NCI-H2029 treated with DMSO at 0.1 percent for 48 hours (cell line): ENCODE results near the gene OTUD5.
"Not testable (repeated sequence)": the region's sequence is repeated elsewhere in the genome, so short reads cannot be mapped to it uniquely, and the experiment has no call there.

Source experiments
- DNase-seq: peaks from one replicate; lab custom pipeline; 2025; lab: John Stamatoyannopoulos, UW

Gene OTUD5, protein sequence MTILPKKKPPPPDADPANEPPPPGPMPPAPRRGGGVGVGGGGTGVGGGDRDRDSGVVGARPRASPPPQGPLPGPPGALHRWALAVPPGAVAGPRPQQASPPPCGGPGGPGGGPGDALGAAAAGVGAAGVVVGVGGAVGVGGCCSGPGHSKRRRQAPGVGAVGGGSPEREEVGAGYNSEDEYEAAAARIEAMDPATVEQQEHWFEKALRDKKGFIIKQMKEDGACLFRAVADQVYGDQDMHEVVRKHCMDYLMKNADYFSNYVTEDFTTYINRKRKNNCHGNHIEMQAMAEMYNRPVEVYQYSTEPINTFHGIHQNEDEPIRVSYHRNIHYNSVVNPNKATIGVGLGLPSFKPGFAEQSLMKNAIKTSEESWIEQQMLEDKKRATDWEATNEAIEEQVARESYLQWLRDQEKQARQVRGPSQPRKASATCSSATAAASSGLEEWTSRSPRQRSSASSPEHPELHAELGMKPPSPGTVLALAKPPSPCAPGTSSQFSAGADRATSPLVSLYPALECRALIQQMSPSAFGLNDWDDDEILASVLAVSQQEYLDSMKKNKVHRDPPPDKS

DNA sequence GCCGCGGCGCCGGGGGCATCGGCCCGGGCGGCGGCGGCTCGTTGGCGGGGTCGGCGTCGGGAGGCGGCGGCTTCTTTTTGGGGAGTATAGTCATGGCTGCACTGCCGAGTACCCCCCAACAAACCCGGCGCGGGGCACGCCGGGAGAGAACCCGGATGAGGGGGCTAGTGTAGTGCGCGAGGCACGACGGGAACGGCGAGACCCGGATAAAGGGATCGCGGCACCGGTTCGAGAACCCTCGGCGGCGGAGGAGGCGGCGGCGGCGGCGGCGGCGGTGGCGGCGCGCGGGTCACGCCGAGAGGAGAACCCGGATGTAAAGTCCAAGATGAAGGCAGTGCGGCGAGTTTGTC lies at the start of gene OTUD5:
Gene OTUD5, minus strand, starts transcription at position 131 of the 350 bp plus-strand sequence. Its CDS starts 37 bp downstream, at position 94.
- no peak for DNase-seq

DNA sequence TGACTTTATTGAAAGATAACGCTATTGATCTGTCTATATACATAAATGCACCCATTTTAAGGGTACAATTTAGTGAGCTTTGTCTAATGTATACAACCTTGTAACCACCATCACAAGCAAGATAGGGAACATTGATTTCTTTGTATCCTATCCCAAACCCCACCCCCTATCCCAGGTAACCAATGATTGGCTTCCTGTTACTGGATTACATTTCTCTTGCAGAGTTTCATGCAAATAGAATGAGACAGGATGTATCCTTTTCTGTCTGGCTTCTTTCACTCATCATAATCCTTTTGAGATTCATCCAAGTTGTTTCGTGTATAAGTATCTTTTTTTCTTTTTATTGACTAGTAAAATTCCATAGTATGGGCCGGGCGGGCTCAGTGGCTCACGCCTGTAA lies 46.3 kb upstream of the OTUD5 start:
- DNase-seq: no peak

DNA sequence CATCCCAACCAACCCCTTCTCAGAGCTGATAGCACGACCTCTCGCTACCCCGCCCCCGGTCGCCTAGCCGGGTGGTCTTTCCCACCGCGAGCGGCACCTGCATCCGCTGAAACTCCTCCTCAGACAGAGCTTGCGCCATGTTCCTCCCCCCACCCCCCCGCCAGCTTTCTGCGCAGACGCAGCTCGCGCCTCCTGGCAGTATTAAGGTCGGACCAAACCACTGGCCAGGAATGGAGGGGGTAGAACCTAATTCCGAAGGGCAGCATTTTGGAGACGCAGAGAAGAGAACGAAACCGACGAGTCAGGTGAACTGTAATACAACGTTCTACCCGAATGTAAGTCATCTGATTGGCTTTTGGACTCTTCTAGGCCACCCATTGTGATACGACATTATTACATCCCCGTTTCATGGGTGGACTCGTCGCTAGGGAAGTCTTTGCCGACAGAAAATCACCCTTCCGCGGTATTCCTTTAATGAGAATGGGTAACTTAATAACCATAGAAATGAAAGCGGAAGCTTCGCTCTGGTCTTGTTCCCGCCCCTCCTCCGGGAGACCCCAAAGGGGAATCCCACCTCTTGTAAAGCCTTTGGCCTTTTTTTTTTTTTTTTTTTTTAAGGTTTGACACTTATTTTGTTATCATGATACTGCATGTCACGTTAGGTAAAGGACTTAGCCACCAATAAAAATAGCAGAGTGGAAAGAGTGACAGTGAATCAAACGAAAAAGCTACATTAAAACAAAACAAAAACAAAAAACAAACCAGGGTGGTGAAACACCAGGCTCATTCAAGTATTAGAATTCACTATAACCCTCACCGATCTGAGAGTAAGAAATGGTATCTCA lies 44.9 kb upstream of the OTUD5 start, which contains the start of gene GRIPAP1:
Gene GRIPAP1, minus strand, starts transcription at position 174 of the 845 bp plus-strand sequence. Its CDS starts 35 bp downstream, at position 139.
- DNase-seq: peak; percentile 60

DNA sequence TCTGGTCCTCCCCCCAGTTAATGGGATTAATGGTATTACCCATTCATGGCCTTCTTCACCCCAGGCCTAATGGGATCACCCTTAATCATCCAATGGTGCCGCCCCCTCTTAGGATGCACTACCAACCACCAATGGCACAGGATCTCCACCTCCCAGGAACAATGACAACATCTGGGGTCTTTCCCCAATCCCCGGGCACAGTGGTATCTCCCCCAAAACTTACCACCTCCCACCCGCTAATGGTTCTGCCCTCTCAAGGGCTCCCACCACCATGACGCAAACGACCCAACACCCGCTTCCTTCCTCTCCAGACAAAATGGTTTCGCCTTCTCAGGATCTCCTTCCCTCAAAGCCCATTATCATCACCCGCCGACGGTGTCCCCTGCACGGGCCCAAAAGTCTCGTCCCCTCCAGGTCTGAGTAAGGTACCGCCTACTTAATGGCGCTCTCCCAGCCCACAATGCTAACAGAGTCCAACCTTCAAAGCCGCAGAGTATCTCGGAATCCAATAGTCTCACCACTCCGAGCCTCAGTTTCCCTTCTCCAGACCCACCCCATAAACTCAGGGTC lies 44.2 kb upstream of the OTUD5 start:
- DNase-seq: no peak

DNA sequence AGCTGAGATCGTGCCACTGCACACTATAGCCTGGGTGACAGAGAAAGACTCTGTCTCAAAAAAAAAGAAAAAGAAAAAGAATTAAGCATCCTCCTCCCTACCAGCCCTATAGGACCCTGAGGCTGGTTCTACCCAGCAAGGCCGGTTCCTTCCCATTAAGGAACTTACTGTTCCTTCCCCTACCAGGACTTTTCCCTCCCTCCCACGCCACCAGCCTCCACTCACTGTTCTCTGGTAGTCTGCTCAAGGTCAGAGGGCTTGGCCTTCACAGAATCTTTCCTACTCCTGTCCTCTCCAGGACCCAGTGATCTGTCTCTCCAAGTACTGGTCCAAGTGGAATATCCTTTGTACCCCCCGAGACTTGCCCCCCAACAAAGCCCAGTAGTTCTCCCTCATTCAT lies 43.2 kb upstream of the OTUD5 start:
- DNase-seq: no peak

DNA sequence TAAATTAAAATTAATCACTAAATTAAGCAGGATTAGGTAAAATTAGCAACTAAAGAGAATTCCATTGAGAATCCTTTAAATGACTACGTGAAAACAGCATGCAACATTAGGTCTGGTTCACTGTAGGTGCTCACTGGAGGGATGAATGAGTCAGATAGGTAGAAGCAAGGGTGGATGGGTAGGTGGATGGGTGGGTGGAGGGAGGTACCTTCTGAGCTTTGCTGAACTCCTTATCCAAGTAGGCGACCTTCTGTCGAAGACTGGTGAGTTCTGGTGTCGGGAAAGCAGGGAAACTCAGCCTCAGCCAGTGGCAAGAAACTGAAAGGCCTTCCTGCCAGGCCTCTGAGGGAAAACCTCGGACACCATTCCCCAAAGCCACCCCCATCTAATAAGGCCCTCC lies 41.6 kb upstream of the OTUD5 start:
- DNase-seq: no peak

DNA sequence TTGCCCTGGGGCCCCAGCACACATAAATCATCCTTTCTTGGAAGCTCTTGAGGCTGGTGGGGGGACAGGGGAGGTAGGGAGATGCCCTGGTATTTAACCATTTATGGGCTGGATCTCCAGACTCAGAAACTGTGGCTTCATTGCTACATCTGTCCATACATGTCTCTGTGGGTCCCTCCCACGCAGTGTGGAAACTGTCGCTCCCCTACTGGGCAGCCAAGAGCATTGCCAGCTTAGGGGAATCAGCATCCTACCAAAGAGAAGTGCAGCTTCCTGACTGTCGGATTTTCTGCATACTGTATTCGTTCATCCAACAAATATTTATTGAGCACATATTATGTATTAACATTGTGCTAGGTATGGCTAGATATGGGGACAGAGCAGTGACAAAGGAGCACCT lies 41.0 kb upstream of the OTUD5 start:
- no peak for DNase-seq

DNA sequence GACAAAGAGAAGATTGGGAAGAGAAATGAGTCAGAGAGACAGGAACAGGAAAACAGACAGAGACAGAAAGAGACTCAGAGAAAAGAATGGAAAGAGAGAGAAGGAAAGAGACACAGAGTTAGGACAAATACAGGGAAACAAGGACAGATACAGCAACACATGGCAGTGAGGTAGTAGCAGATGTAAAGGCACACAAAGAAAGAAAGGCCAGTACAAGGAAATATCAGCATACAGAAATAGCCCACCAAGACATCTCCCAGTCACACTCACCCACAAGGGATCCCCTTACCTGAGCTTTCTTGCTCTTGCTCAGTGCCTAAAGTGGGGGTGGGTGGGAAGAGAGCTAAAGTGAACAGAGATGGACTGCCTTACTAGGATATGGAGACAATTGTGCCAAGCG lies 40.5 kb upstream of the OTUD5 start:
- no peak for DNase-seq

DNA sequence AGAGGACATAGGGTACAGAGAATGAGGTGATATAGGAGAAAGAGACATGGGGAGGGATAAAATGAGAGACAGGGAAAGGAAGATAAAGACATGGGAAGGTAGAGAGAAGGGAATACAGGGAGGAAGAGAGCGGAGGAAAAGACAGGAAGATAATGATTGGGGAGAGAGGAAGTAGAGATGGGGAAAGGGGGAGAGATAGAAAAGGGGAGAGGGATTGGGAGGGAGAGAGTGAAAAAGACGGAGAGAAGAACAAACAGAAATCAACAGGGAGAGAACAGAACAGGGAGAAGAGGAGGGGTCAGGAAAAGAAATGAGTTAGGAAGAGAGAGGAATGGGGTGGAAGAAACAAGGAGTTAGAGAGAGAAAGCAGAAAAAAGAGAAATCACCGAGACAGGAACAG lies 40.0 kb upstream of the OTUD5 start:
- DNase-seq: no peak

DNA sequence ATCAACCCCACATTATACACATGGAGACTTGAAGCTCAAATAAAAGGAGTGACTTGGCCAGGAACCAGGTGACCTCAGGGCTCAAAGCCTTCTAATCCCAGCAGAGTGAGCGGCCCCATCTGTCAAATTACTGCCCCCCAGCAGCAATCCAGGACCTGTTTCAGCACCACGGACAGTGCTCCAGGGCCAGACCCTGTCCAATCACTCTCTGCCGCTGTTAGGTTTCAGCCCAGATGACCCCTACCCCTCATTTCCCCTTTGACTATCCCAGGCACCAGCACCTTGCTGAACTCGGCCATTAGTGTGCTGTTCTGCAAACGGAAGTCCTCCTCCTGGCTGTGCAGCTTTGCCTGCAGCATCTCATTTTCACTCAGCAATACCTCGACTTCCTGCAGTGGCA lies 39.6 kb upstream of the OTUD5 start:
- no peak for DNase-seq

DNA sequence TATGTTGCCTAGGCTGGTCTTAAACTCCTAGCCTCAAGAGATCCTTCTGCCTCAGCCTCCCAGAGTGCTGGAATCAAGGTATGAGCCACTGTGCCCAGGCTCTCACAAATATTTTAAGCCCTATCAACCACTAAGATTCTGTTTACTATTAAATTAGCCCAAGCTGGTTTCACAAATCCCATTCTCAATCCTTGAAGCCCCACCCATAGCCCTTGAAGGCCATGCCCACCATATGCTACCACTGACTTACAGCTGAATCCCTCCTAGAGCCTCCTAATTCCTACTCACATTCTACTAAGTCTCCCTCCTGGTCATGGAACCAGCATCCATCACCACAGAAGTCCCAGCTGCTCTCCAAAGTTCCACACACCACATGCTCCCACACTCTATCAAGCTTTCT lies 34.9 kb upstream of the OTUD5 start:
- no peak for DNase-seq

DNA sequence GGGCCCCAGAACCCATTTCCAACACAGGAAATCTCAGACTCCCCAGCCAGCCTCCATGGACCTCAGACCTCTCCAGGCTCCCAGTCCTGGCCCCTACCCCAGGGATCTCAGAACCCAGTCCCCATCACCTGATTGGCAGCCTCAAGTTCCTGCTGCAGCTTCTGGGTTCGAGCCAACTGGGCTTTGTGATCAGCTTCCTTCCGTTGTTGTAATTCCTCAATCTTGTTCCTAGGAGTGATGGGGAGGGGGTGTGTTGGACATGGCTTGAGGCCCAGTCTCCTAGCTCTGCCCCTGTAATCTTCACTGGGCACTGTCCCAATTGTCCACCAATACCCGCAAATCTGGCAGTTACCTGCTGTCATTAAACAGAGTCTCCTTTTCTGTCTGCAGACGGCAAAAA lies 32.1 kb upstream of the OTUD5 start:
- DNase-seq: no peak

DNA sequence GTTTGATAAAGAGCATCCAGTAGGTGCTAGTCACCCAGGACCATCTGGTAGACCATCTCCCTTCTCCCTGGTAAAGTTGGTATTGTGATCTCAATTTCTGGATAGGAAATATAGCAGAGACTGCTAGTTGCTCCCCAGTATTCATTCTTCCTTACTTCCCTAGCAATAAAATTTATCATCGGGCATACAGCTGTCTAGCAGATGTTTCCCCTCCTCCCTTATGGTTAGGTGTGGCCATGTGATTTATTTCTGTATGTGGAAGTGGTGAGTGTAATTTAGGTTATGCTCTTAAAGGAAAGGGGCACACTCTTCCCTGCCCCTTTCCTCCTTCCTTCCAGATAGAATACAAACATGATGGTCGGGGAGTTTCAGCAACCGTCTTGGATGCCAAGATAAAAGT lies 26.5 kb upstream of the OTUD5 start:
- no peak for DNase-seq

DNA sequence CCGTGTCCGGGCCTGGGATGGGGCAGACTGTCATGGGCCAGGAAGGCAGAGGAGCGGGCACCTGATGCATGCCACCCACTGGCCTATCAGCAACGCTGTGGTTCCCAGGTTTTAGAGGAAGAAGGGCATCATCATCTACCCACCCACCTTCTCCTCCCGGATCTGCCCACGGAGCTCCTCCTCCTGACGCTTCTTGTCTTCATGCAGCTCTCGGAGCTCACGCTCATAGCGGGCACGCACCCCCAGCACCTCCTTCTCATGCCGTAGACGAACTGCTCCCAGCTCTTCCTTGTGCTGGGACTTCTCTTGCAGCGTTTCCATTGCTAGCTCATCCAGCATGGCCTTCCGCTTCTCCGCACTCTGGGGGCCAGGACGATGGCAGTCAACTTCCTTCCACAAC lies 25.7 kb upstream of the OTUD5 start:
- DNase-seq: no peak

DNA sequence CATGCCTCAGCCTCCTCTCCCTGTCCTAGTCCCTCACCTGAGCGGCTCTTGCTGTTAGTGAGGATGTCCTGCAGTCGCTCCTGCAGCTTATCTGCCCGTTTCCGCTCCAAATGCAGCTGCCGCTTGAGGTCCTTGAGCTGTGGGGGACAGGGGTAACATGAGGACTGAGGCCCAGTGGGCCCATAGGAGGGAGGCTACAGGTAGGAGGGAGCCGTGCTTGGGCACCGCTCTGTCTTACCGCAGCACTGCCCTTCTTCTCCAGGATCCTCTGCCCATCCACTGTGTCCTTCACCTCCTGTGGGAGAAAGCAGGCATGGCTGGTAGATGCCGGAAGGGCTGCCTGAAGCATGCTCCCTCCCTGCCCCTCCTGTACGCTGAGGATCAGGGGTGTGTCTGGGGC lies 23.8 kb upstream of the OTUD5 start:
- no peak for DNase-seq

DNA sequence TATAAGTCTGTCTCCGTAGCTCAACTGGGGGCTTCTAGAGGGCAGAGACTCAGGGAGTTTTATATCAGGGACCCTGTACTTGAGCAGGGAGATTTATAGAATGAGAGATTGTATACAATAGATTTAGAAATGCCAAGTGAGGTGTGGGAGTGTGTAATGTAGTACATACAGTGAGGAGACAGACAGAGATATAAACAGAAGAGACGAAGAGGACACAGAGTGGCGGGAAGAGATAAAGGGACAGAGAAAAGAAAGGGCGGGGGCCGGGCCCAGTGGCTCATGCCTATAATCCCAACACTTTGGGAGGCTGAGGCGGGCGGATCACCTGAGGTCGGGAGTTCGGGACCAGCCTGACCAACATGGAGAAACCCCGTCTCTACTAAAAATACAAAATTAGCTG lies 22.9 kb upstream of the OTUD5 start:
- DNase-seq: not testable (repeated sequence)

DNA sequence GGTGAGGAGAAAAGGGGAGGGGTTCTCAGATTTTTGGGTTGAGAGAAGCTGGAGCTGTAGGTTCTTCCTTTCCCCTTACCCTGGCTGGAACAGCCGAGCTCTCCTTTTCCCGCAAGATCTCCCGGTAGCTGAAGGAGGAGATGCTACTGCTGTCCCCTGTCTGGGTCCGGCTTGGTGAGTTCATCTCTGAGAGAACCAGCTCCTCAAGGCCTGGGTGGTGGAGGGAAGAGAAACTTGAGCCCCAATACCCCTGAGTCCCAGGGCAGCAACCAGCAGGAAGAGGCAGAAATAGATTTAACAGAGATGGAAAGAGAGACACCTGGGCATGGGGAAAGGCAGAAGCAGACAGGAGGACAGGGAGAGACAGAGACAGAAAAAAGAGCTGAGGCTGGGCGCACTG lies 20.8 kb upstream of the OTUD5 start:
- DNase-seq: no peak

DNA sequence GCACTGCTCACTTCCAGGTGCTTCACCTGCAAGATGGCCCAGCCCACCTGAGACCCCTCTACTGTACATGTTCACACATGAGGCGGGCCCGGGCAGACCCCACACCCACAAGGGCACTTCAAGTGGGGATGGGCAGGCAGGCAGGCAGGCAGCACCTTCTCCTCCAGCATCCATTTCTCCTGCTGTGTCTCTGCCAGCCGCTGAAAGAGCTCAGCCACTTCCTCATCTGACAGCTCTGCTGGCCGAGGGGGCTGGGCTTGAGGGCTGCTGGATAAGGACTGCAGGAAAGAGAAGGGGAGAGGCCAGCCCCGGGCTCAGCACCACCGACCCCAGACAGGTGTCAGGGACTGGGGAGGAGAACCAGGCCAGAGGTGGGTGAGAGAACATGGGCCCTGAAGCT lies 18.7 kb upstream of the OTUD5 start:
- no peak for DNase-seq

DNA sequence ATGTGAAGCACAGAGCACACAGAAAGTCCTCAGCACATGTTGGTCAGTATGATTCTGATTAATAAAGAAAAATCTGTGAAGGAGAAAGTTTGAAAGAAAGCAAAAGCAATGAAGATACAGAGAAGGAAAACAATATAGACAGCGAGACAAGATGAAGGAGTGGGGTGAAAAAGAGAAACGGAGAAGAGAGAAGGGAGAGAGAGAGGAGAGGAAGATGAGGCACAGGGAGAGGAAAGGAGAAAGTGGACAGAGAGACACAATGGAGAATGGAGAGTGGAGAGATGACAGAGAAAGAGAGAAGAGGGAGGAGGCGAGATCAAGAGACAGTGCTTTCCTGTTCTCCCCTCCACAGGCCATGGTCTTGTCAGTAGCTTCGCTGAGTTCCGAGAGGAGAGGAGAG lies 18.1 kb upstream of the OTUD5 start:
- no peak for DNase-seq

DNA sequence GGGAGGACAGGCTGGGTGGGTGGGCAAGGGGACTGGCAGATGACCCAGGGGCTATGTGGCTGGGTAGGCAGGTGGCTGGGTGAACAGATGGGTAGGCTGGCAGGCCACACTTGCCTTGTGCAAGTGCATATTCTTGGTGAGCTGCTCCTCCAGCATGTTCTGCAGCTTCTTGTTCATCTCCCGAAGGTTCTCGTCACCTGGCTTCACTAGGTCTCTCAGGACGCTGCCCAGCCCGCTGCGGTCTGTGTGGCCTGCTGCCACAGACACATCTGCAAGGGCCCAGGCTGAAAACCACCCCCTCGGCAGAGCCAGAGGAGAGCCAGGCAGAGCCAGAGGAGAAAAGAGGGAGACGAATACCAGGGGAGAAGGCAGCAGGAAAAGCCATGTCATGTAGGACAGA lies 17.6 kb upstream of the OTUD5 start:
- DNase-seq: no peak

DNA sequence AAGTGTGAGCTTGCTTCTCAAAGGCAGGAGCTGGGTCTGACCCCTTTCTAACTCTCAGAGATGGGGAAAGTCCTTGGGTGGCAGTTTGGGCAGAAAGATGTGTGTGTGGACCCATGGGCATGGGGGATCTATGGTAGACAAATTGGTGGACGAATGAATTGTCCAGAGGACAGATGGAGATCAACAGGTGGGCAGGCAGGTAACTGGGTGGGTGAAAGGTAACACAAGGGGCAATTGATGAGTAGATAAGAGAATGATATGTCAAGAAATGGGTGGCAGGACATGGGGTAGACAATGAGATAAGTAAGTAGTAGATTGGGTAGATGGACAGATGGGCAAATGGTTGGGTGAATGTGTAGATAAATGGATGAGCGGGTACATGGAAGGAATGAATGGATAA lies 17.2 kb upstream of the OTUD5 start:
- no peak for DNase-seq

DNA sequence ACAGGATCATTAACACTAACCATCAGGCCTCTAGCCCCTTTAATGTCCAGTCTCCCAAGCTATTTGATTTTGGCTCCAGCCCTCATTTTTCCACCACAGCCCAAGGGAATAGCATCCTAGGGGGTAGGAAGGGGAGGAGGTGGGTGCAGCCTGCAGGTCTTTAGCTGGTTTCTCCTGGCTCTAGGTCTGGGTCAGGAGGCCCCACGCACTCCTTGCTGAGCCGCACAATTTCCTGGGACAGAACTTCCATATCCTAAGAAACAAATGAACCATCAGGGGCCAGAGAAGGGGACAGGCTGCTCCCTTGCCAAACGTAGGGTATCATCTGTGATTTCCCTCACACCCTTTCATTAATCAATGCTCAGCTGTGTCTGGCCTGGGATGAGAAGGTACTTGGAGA lies 16.6 kb upstream of the OTUD5 start:
- DNase-seq: no peak
